CD4-positive, alpha-beta T cell treated with Interleukin-4 for 1 hour (primary cell): Measurements from ENCODE around the gene IL1A.

Source experiments
- DNase-seq, 2 donors: peaks; one replicate each; pipeline ENCODE4 v3.0.0-alpha.2; 2020 to 2022

IL1A gene

DNA sequence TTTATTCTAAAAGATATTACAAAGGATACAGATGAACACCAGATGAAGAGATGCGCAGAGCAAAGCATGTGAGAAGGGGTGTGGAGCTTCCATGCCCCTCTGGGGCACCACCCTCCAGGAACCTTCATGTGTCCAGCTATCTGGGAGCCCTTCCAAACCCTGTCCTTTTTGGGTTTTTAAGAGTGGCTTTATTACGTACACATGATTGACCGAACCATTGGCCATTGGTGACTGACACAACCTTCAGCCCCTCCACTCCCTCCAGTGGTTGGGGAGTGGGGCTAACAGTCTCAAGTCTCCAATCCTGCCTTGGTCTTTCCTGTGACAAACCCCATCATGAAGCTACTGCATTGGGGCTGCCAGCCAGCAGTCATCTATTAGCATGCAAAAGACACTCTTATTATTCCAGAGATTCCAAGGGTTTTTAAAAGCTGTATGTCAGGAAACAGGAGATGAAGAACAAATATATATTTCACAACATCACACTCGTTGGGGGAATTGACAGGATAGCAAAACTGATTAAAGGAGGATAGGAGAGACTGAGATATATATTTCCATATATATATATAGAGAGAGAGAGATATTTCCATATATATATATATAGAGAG is 32.9 kb upstream of the IL1A start:
- DNase-seq: no peak

DNA sequence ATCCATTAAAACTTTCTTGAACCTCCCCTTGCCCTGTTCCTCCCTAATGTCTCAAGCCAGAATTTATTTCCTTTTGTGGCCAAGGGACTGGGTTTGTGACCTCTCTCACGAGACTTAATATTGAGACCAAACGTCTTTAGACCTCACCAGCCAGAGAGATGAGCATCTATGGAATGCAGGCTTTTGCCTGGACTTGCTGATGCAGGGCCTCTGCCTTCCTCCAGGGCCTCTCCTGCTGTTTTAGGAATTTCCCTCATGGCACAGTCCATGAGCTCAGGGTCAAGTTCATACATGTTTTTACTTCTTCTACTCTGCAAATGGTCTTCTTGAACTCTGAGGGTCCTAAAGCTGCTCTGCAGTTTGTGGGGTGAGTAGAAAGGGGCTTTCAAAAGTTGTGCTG is 30.0 kb upstream of the IL1A start:
- no peak for DNase-seq

DNA sequence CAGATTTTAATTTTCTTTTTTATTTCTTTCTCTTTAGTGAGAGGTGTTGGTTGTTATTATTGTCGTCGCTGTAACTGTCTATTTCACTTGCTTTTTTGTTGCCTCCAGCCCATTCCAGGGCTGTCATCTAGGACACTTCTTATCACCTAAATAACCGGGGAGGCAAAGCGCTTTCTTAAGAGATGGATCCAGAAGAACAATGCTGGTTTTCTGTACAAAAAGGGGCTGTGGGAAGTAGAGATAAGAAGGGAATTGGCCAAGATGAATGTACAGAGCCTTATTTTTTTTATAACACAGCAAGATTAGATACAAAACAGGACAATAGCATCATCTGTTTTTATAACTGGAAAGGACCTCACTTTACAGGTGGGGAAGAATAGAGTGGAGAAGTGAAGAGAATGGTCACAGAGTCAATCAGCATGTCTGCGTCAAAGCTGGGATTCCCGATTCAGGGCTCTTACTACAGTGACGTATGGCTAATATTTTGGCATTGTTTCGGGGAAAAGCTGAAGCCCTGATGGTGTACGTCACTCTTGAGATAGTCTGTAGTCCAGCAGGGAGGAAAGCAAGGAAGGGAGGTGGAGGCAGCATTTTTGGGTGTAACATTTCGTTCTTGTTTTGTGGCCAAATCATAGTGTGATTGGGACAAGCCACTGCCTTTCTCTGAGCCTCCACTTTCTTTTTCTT is 29.1 kb upstream of the IL1A start:
- DNase-seq: no peak

DNA sequence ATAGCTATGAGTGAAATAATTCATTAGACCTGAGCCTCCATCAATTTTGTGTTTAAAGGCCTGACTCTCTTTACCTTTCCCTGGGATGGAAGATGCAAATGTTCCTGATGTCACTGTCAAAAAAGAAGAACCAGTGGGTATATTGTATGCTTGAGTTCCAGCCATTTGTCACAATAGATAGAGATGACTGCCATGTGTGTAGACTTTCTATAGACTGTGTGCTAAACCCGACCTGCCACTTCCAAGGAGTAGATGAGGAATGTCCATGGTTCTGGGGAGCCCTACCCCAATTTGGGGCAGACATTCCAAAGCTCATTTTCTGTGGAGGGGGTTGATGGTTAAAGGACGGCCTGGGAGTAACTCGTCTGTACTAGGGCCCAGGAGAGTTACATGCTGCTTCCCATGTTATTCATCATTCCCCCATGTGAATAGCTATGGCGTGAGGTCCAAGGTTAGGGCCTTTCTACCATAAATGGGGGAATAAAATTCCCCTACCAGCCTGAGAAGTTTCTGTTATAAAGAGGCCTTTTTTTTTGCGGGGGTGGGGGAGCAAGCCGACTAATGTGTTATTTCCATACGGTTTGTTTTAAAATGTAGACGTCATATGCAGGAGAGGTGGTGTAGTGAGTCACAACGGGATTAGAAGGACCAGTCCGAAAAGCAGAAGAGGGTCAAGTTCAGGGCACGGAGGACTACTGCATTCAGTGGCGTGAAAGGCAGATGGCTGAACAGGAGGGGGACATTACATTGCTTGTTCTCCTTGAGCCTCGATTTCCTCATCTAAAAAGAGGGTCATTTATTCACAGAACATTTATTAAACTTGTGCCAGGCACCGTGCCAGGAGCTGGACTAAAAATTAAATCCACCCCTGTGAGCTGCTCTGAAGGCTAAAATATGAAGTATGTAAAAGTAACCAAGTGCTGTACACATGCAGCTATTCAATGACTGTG is 28.3 kb upstream of the IL1A start:
- DNase-seq: no peak

DNA sequence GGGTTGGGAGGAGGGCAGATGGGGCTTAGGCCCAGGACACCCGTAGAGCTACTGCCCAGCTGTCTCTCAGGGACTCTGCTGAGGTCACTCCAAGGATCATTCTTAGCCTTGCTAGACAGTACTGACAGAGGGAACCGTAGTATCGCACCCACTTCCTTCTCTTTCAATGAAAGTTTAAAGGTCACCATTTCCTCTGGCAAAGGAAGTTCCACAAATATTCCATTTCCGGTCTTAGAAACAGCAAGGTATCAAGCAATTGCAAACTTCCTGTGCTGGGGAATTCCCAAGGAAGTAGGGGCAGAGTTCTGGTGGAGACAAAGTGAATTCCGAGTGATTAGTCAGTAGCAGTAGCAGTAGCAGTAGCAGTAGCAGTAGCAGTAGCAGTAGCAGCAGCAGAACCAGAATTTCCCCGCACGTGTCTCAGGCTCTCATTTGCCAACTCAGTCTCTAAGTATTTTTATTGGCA is 27.6 kb upstream of the IL1A start:
- peak in 1 of 2 donors; percentile 58 for DNase-seq

DNA sequence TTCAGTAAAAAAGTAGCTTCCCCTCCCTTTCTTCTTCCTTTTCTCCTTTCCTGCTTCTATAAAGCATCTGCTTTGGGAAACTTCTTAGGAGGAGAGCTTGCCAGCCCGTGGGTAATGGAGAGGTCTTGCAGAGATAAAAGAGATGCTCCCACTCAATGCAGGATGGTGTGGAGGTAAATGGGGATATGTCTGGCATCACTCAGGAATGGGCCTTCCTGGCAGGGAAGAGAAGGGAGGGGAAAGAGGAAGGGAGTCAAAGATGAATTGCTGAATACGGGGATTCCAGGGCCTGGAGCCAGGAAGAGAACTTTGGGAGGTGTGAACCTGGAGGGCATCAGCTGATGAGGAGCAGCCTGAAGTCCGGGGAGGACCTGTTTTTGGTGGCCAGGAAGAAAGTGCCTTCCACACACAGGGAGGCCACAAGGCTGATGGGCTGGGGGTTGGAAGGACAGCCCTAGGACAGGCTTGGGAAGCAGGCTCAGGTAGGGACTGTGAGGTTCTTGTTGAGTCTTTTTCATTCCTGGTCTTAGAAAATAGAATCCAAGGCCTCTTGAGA is 27.1 kb upstream of the IL1A start:
- DNase-seq: no peak

- no peak for DNase-seq
These were observed 24.8 kb upstream of the IL1A start for GRCh38 chr2:112809112-112809511.

GRCh38 chr2:112807233-112807807 is 23.0 kb upstream of the IL1A start:
- DNase-seq: no peak

- no peak for DNase-seq
These were observed 21.2 kb upstream of the IL1A start for GRCh38 chr2:112805542-112805941.

- no peak for DNase-seq
These were observed 19.6 kb upstream of the IL1A start for GRCh38 chr2:112803691-112804521.

DNA sequence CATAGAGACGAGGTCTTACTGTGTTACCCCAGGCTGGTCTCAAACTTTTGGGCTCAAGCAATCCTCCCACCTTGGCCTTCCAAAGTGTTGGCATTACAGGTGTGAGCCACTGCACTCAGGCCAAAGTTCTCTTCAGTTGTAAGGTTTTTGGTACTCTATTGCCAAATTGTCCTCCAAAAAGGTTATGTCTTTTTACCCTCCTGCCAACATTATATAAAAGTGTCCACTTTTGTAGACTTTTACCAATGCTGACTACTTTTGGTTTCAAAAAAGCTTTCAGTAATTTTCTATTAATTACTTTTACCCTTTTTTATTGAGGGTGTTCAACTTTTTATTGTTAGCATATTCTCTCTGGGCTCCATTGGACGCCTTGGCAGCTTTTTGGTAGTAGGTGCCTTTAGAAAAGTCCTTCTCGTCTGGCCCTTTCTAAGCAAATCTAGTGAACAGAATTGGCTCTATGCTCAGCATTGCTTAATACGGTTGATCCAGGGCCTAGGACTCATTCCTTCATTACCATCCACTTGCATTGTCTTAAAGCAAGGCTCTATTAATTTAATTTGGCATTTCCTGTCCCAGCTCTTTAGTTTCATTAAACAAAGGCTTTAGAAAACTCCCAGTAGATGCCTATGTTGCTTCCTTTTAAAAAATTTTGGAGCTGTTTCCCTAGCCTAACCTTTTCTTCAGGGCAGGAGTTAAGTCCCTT is 16.7 kb upstream of the IL1A start:
- no peak for DNase-seq

- peak in 1 of 2 donors; percentile 59 for DNase-seq
These were observed 15.0 kb upstream of the IL1A start for GRCh38 chr2:112798979-112799975.

DNA sequence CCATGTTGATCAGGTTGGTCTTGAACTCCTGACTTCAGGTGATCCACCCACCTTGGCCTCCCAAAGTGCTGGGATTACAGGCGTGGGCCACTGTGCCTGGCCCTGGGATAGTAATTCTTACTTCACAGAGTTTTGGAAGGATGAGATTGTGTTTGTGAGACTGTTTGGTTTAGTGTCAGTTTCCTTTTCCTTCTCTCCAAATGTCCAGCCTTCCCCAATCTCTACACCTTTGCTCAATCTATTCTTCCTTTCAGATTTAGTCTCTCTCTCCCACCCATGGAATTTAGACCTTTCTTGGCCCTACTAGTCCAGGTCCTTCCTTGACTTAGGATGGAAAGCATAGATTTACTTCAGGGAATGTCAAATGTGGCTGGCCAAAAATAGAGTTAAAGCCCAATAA is 12.2 kb upstream of the IL1A start:
- no peak for DNase-seq

GRCh38 chr2:112795774-112796173 is 11.5 kb upstream of the IL1A start:
- DNase-seq: no peak

- DNase-seq: no peak
These were observed 10.5 kb upstream of the IL1A start for GRCh38 chr2:112794841-112795240.

DNA sequence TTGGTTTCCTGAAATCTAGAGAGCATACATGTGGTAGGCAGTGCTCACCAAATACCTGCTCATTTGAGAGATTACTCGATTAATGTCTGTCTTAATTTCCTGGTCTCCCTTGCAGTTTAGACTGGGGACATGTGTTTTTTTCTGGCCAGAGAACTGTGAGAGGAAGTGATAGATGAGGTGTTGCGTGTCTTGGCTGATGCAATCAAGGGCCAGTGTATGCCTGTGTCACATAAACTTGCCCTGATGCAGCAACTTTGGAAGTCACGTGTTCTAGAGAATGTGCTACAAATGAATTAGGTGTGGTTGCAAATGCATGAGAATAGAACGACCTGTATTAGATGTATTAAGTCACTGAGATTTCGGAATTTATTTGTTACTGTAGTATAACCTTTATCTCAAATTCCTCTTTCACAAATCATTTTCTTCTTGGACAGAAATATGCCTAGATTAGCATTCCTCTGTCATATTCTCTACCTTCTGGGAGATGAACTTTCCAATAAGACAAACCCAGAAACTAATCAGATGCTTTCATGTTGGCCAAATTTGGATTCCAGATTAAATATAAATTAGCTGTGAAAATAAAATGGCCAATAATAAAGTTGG is 9.9 kb upstream of the IL1A start:
- peak; percentile 40 to 83 for DNase-seq

DNA sequence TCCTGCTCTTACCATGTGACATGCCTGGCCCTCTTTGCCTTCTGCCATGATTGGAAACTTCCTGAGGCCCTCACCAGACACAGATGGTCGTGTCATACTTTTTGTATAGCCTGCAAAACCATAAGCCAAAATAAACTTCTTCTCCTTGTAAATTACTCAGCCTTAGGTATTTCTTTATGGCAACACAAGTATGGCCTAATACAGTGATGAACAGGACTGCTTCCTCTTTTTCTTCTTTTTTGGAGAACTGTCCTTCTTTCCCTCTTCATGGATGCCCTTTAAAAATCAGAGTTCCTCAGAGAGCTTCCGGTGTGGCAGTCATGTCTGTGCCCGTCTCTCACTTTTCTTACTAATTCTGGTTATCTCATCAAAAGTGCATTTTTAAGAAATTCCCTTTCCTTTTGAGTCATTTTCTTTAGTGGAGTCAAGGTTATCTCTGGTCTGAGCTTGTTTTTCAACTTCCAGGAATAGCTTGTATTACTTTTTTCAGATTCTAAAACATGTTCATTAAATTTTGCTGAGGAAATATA is 9.2 kb upstream of the IL1A start:
- DNase-seq: peak; percentile 28 to 50

- no peak for DNase-seq
These were observed 8.1 kb upstream of the IL1A start for GRCh38 chr2:112792419-112792818.

GRCh38 chr2:112791693-112792230 is 7.5 kb upstream of the IL1A start:
- DNase-seq: no peak
